H1 (cell line): ENCODE data around the gene ALOX15. TPM values are rescaled to one million over a fixed set of nuclear protein-coding genes. Genes with fewer than 3 reads are reported as not detected.
"Not testable (repeated sequence)": the region's sequence is repeated elsewhere in the genome, so short reads cannot be mapped to it uniquely, and the experiment has no call there.

Experiments
- CTCF ChIA-PET: fragments of 300-600 bp; sonication (Branson Sonifier 250); formaldehyde crosslinking; loops from one replicate; lab custom pipeline; 2021; ENCODE audit not compliant: partially characterized antibody; lab: Charles Lee
- POLR2A ChIA-PET: fragments of 300-600 bp; sonication (Branson Sonifier 250); formaldehyde crosslinking; loops from one replicate; lab custom pipeline; 2021; ENCODE audit warnings: inconsistent platforms; ENCODE audit not compliant: partially characterized antibody; lab: Charles Lee
- DNase-seq, 2 experiments: peaks; one replicate each; pipeline versions ENCODE4 v3.0.0 to v3.0.0-alpha.2; 2010 to 2022; ENCODE audit warnings: low spot score in 2 of 2, low read depth in 1 of 2, mixed read lengths in 1 of 2
- FAIRE-seq: peaks from 2 replicates; lab custom pipeline; 2011; peaks lifted over from hg19 to GRCh38; lab: Jason Lieb, UNC
- H2AFZ ChIP-seq: 2 replicates; pipeline ENCODE4 v1.8.1; 2012; ENCODE audit warnings: low read length, inconsistent platforms
- H2AK5ac ChIP-seq: 2 replicates; pipeline ENCODE4 v1.6.1; 2013; ENCODE audit warnings: low read depth, low read length
- H2BK120ac ChIP-seq: replicated peaks from 2 replicates; pipeline ENCODE3; 2013; ENCODE audit warnings: low read depth, low read length, inconsistent platforms
- H2BK12ac ChIP-seq: 2 replicates; pipeline ENCODE4 v1.6.1; 2013; ENCODE audit warnings: low read depth, low read length
- H2BK15ac ChIP-seq: 2 replicates; pipeline ENCODE4 v1.6.1; 2013; ENCODE audit warnings: low read length
- H2BK20ac ChIP-seq: 2 replicates; pipeline ENCODE4 v1.6.1; 2013; ENCODE audit warnings: low read length
- H2BK5ac ChIP-seq: 2 replicates; pipeline ENCODE4 v1.6.1; 2013; ENCODE audit warnings: low read depth, low read length
- H3K14ac ChIP-seq: 2 replicates; pipeline ENCODE4 v1.6.1; 2013; ENCODE audit warnings: inconsistent platforms; ENCODE audit not compliant: insufficient read length
- H3K18ac ChIP-seq: 2 replicates; pipeline ENCODE4 v1.6.1; 2013; ENCODE audit warnings: low read length; ENCODE audit errors: extremely low read depth
- H3K23ac ChIP-seq: 2 replicates; pipeline ENCODE4 v1.6.1; 2013; ENCODE audit warnings: inconsistent platforms; ENCODE audit not compliant: insufficient read length
- H3K23me2 ChIP-seq: 2 replicates; pipeline ENCODE4 v1.6.1; 2013; ENCODE audit warnings: low read depth, low read length
- H3K27ac ChIP-seq: 2 replicates; pipeline ENCODE4 v1.6.1; 2011; ENCODE audit warnings: low read depth, low read length, inconsistent platforms
- H3K27me3 ChIP-seq, 4 experiments: replicated peaks in 1 of 4; 1 replicate in 1 of 4; 2 replicates in 3 of 4; pipeline versions ENCODE4 v1.6.1 to v1.8.1; 2011 to 2013; ENCODE audit warnings: low read length in 3 of 4, mild to moderate bottlenecking in 3 of 4, inconsistent platforms in 2 of 4, mixed read lengths in 2 of 4, moderate library complexity in 1 of 4; ENCODE audit not compliant: control insufficient read depth in 3 of 4, insufficient read depth in 3 of 4; ENCODE audit errors: extremely low read depth in 1 of 4
- H3K36me3 ChIP-seq, 4 experiments: 2 replicates each; pipeline versions ENCODE4 v1.6.1 to v1.8.1; 2011 to 2013; ENCODE audit warnings: mild to moderate bottlenecking in 4 of 4, low read length in 3 of 4, moderate library complexity in 2 of 4, control low read depth in 1 of 4, inconsistent platforms in 1 of 4; ENCODE audit not compliant: insufficient read depth in 4 of 4, control insufficient read depth in 2 of 4
- H3K4ac ChIP-seq: replicated peaks from 2 replicates; pipeline ENCODE3; 2013; ENCODE audit warnings: low read length, low read depth, mixed read lengths, inconsistent platforms; ENCODE audit not compliant: insufficient read length
- H3K4me1 ChIP-seq, 4 experiments: replicated peaks in 1 of 4; 1 replicate in 1 of 4; 2 replicates in 3 of 4; pipeline versions ENCODE4 v1.6.1 to v1.8.1; 2011 to 2013; ENCODE audit warnings: low read length in 3 of 4, inconsistent platforms in 2 of 4, mixed read lengths in 1 of 4; ENCODE audit not compliant: insufficient read depth in 4 of 4, control insufficient read depth in 3 of 4
- H3K4me2 ChIP-seq, 2 experiments: 2 replicates each; pipeline versions ENCODE4 v1.6.1 to v1.8.1; 2011 to 2013; ENCODE audit warnings: low read depth in 2 of 2, low read length in 2 of 2, control low read depth in 1 of 2, inconsistent platforms in 1 of 2, mild to moderate bottlenecking in 1 of 2; ENCODE audit not compliant: insufficient read depth in 1 of 2
- H3K4me3 ChIP-seq, 4 experiments: fragments of 200-600, 300-600 bp in 1 of 4; sonication (generic), shearing (Covaris generic), sonication (Bioruptor Twin) in 1 of 4; 2 replicates each; pipeline versions ENCODE4 v1.5.1 to v1.8.1; 2011 to 2016; ENCODE audit warnings: low read length in 4 of 4, low read depth in 3 of 4, control low read depth in 2 of 4, inconsistent platforms in 2 of 4, mild to moderate bottlenecking in 2 of 4, mixed read lengths in 1 of 4, moderate library complexity in 1 of 4; ENCODE audit not compliant: insufficient read depth in 2 of 4; ENCODE audit errors: extremely low read depth in 1 of 4
- H3K56ac ChIP-seq: replicated peaks from 2 replicates; pipeline ENCODE3; 2013; ENCODE audit warnings: low read depth, mild to moderate bottlenecking, mixed read lengths, low read length, inconsistent platforms; ENCODE audit not compliant: insufficient read length
- H3K79me1 ChIP-seq: 2 replicates; pipeline ENCODE4 v1.6.1; 2013; ENCODE audit warnings: low read depth, low read length, control low read depth
- H3K79me2 ChIP-seq, 2 experiments: 2 replicates each; pipeline versions ENCODE4 v1.6.1 to v1.8.1; 2012 to 2013; ENCODE audit warnings: low read length in 2 of 2, mild to moderate bottlenecking in 2 of 2, inconsistent platforms in 1 of 2; ENCODE audit not compliant: insufficient read depth in 2 of 2, control insufficient read depth in 1 of 2
- H3K9ac ChIP-seq, 4 experiments: replicated peaks in 1 of 4; 1 replicate in 1 of 4; 2 replicates in 3 of 4; pipeline versions ENCODE4 v1.6.1 to v1.8.1; 2011 to 2013; ENCODE audit warnings: low read depth in 3 of 4, low read length in 3 of 4, control low read depth in 2 of 4, mild to moderate bottlenecking in 2 of 4, moderate library complexity in 2 of 4, inconsistent platforms in 1 of 4; ENCODE audit errors: extremely low read depth in 1 of 4
- H3K9me3 ChIP-seq, 2 experiments: 2 replicates each; pipeline versions ENCODE4 v1.6.1 to v1.8.1; 2012 to 2013; ENCODE audit warnings: mild to moderate bottlenecking in 2 of 2, moderate library complexity in 2 of 2, control low read depth in 1 of 2, inconsistent platforms in 1 of 2, low read depth in 1 of 2, low read length in 1 of 2, mixed read lengths in 1 of 2; ENCODE audit not compliant: insufficient read depth in 2 of 2
- H4K20me1 ChIP-seq, 2 experiments: replicated peaks in 1 of 2; 2 replicates each; pipeline versions ENCODE3 to v1.8.1; 2011 to 2013; ENCODE audit warnings: inconsistent platforms in 2 of 2, low read length in 2 of 2, mild to moderate bottlenecking in 1 of 2; ENCODE audit not compliant: insufficient read depth in 2 of 2, control insufficient read depth in 1 of 2
- H4K5ac ChIP-seq: 2 replicates; pipeline ENCODE4 v1.6.1; 2013; ENCODE audit warnings: low read length, low read depth, mixed read lengths, inconsistent platforms; ENCODE audit not compliant: insufficient read length
- H4K8ac ChIP-seq: 2 replicates; pipeline ENCODE4 v1.8.0; 2013; ENCODE audit warnings: mild to moderate bottlenecking, moderate library complexity, low read length, inconsistent platforms; ENCODE audit not compliant: insufficient read depth; ENCODE audit errors: extremely low read depth
- H4K91ac ChIP-seq: replicated peaks from 2 replicates; pipeline ENCODE3; 2013; ENCODE audit warnings: low read length, mixed read lengths, inconsistent platforms; ENCODE audit not compliant: insufficient read length
- RAD21 ChIP-seq, 2 experiments: IDR thresholded peaks in 1 of 2; conservative IDR thresholded peaks in 1 of 2; 2 replicates each; pipeline ENCODE4 v1.6.1; 2011; ENCODE audit warnings: low read depth in 2 of 2, low read length in 2 of 2, improper control_type of control experiment in 1 of 2, inconsistent platforms in 1 of 2, mild to moderate bottlenecking in 1 of 2, moderate library complexity in 1 of 2
- WGBS, 2 experiments: shearing (Covaris generic) in 1 of 2; methylation state at CpG; one replicate each; pipeline versions ENCODE4 v1.1.6 to v1.1.7; 2013 to 2015; ENCODE audit warnings: low lambda C conversion rate in 2 of 2, mixed read lengths in 2 of 2, inconsistent platforms in 1 of 2, low coverage in 1 of 2, missing lambda C conversion rate in 1 of 2; ENCODE audit not compliant: insufficient replicate concordance in 2 of 2, insufficient coverage in 1 of 2, insufficient read length in 1 of 2; ENCODE audit errors: extremely low coverage in 1 of 2, missing lambda C conversion rate in 1 of 2; 5-methylcytosine and 5-hydroxymethylcytosine counted together
- polyA plus RNA-seq, 7 experiments: library from polyadenylated mRNA; depleted of rRNA in 3 of 7; stranded (reverse) in 5 of 7; unstranded in 2 of 7; fragments of >200 nt in 5 of 7; fragments of 200-250 nt in 2 of 7; gene quantifications; 1 replicate in 5 of 7; 2 replicates in 1 of 7; 4 replicates in 1 of 7; pipeline versions ENCODE4 v1.2.1 to v1.2.3, GENCODE V29; 2011 to 2013; ENCODE audit warnings: missing spikeins in 2 of 7, mixed read lengths in 2 of 7
- total RNA-seq: library from RNA; stranded (reverse); fragmentation: NEBNext Ultra II Directional; extraction: Animal tissue kit (Norgen Biotek cat#: 25700); gene quantifications from 2 replicates; pipeline ENCODE4 v1.2.1, GENCODE V29; 2021

Gene ALOX15
- total and polyA plus RNA-seq, 2 of the 8 experiments (the other 6 are each of a cell fraction or from before 2014, with no cell fraction given): 1.5 to 1.7 TPM

GRCh38 chr17:4639301-4640059 is 2.0 kb downstream of the ALOX15 start (continued):
- peak; percentile 40 to 50 for TF ChIP-seq RAD21 (IDR thresholded peaks at IDR 0.05 in 1 of 2, conservative IDR thresholded peaks at IDR 0.05 in 1 of 2; ENCODE audit: low read depth in 2 of 2, low read length in 2 of 2)

DNA sequence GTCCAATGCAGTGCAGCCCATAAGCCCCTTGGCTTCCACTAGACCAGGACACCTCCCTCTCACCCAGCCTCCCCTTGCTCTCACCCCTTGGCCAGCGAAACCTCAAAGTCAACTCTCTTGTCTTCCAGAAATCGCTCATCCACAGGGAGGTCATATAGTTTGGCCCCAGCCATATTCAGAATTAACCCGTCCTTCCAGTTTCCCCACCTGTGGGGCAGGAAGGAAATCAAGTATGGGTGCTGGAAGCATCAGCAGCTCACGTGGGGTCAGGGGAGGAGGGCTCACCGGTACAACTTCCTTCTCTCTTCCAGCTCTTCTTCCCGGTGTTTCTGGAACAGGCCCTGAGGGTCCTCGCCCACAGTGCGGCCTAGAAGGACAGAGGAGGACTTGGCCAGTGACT is 2.7 kb downstream of the ALOX15 start:
- not testable (repeated sequence) for H3K23ac ChIP-seq, H3K9ac ChIP-seq, H3K4ac ChIP-seq, H2BK5ac ChIP-seq, H2BK120ac ChIP-seq, H3K9me3 ChIP-seq, H3K36me3 ChIP-seq, FAIRE-seq, H4K5ac ChIP-seq, H4K91ac ChIP-seq, H3K27ac ChIP-seq, H2BK20ac ChIP-seq, H2BK12ac ChIP-seq, H4K20me1 ChIP-seq, DNase-seq, H3K79me1 ChIP-seq, H3K79me2 ChIP-seq, H3K14ac ChIP-seq, H2AFZ ChIP-seq, H3K56ac ChIP-seq, H3K18ac ChIP-seq, H4K8ac ChIP-seq
- peaks cover 27 to 67% (median 51%) of the 10 kb centered on the region in 4 experiments for H3K27me3 ChIP-seq
- POLR2A ChIA-PET: interaction anchor here (0.6 kb wide), 1 partner anchor 68 kb away, joined by 3 read pairs; no protein-coding TSS in a partner anchor
- peak overlapping the region; percentile 43 to 67 for H3K4me2 ChIP-seq
- peak overlapping the region; percentile 83; the same call in 1 of the 2 replicates for H2BK15ac ChIP-seq
- peak overlapping the region in 1 of 4 experiments; percentile 56; a peak in 2 of 8 replicates for H3K4me3 ChIP-seq
- CTCF ChIA-PET: interaction anchor here (0.7 to 1.4 kb wide), 7 partner anchors 23 to 72 kb away, joined by 3 to 7 read pairs (median 3); no protein-coding TSS in a partner anchor
- H3K23me2 ChIP-seq: peaks cover 11% of the 10 kb centered on the region; the same call in 1 of the 2 replicates
- H3K4me1 ChIP-seq: peaks cover 4 to 21% (median 14%) of the 10 kb centered on the region in 4 experiments
- H2AK5ac ChIP-seq: peak overlapping the region; percentile 85; the same call in 1 of the 2 replicates
- 67% methylated on average over 6 of the region's 8 CpGs; no CpG with 5 or more reads in 1 of the 2 experiments for WGBS, 2 experiments
